Left renal cortex interstitium (tissue), 4 donors: ENCODE measurements around the gene GALNT7. TPM values are rescaled to one million over a fixed set of nuclear protein-coding genes. Genes with fewer than 3 reads are reported as not detected.

Experiments used
- polyA plus RNA-seq, 4 donors: library from polyadenylated mRNA; unstranded; fragments of 120-200 nt; gene quantifications; one replicate each; pipeline ENCODE4 v1.2.1, GENCODE V29; 2013; ENCODE audit not compliant: insufficient read length in 4 of 4

Gene GALNT7
- polyA plus RNA-seq, 4 donors: 29.3 to 43.7 (median 32.2) TPM

Other genes with a start within 250 kb of the GALNT7 start
- 100 to 1,000 TPM; 347 to 417 (median 355) TPM for gene HMGB2, start 165.5 kb downstream of the GALNT7 start, polyA plus RNA-seq
- gene SAP30, start 202.1 kb downstream of the GALNT7 start, polyA plus RNA-seq: 10 to 100 TPM; 12.8 to 17.7 (median 14.6) TPM
- gene SCRG1, start 230.3 kb downstream of the GALNT7 start, polyA plus RNA-seq: under 1 TPM; 0.34 to 0.82 (median 0.42) TPM